ENCODE data around the gene RMDN3.
A peak's percentile ranks its signal among the peaks of the same experiment; 100 is the strongest.

Gene RMDN3

GRCh38 chr15:40755812-40756208, 756 bp upstream of the RMDN3 start:
- no peak overlapping the region for H3K9ac ChIP-seq (ENCODE audit: low read length)
- no peak overlapping the region for H3K27ac ChIP-seq (ENCODE audit: low read depth, low read length)
- H3K4me1 ChIP-seq (ENCODE audit: control insufficient read depth, insufficient read depth, low read length) = peaks cover 3% of the 10 kb centered on the region
- no peaks in the 10 kb centered on the region for H3K27me3 ChIP-seq (ENCODE audit: control insufficient read depth, insufficient read depth, low read length)
- peak overlapping the region; percentile 100 for H3K4me3 ChIP-seq (ENCODE audit: low read length)
- H3K36me3 ChIP-seq (ENCODE audit: control insufficient read depth, insufficient read depth, low read length) = peaks cover 6% of the 10 kb centered on the region

- H3K9ac ChIP-seq (ENCODE audit: low read length) = peak overlapping the region; percentile 84
Observed at GRCh38 chr15:40754574-40754882, 526 bp downstream of the RMDN3 start.

GRCh38 chr15:40751745-40752144, 3.3 kb downstream of the RMDN3 start:
- Histone ChIP-seq H3K27me3 (ENCODE audit: control insufficient read depth, insufficient read depth, low read length) (no peaks in the 10 kb centered on the region), H3K27ac (ENCODE audit: low read depth, low read length) (no peak overlapping the region), H3K36me3 (ENCODE audit: control insufficient read depth, insufficient read depth, low read length) (peaks cover 11% of the 10 kb centered on the region), H3K4me3 (ENCODE audit: low read length) (no peak overlapping the region), H3K4me1 (ENCODE audit: control insufficient read depth, insufficient read depth, low read length) (peaks cover 3% of the 10 kb centered on the region), H3K9ac (ENCODE audit: low read length) (no peak overlapping the region)

More at GRCh38 chr15:40754574-40754882, 526 bp downstream of the RMDN3 start:
- Histone ChIP-seq H3K4me1 (ENCODE audit: control insufficient read depth, insufficient read depth, low read length) (peaks cover 3% of the 10 kb centered on the region), H3K27me3 (ENCODE audit: control insufficient read depth, insufficient read depth, low read length) (no peaks in the 10 kb centered on the region), H3K4me3 (ENCODE audit: low read length) (peak overlapping the region; percentile 100), H3K36me3 (ENCODE audit: control insufficient read depth, insufficient read depth, low read length) (peaks cover 8% of the 10 kb centered on the region), H3K27ac (ENCODE audit: low read depth, low read length) (peak overlapping the region; percentile 67)

GRCh38 chr15:40750885-40751284, 4.2 kb downstream of the RMDN3 start:
- no peaks in the 10 kb centered on the region for H3K27me3 ChIP-seq (ENCODE audit: control insufficient read depth, insufficient read depth, low read length)
- H3K36me3 ChIP-seq (ENCODE audit: control insufficient read depth, insufficient read depth, low read length) = peaks cover 12% of the 10 kb centered on the region
- no peak overlapping the region for H3K9ac ChIP-seq (ENCODE audit: low read length)

GRCh38 chr15:40749151-40749630, 5.9 kb downstream of the RMDN3 start:
- Histone ChIP-seq H3K4me1 (ENCODE audit: control insufficient read depth, insufficient read depth, low read length) (peaks cover under 1% of the 10 kb centered on the region), H3K27me3 (ENCODE audit: control insufficient read depth, insufficient read depth, low read length) (no peaks in the 10 kb centered on the region), H3K9ac (ENCODE audit: low read length) (no peak overlapping the region), H3K4me3 (ENCODE audit: low read length) (no peak overlapping the region), H3K36me3 (ENCODE audit: control insufficient read depth, insufficient read depth, low read length) (peaks cover 23% of the 10 kb centered on the region), H3K27ac (ENCODE audit: low read depth, low read length) (no peak overlapping the region)

More at GRCh38 chr15:40750885-40751284, 4.2 kb downstream of the RMDN3 start:
- Histone ChIP-seq H3K4me3 (ENCODE audit: low read length) (no peak overlapping the region), H3K27ac (ENCODE audit: low read depth, low read length) (no peak overlapping the region), H3K4me1 (ENCODE audit: control insufficient read depth, insufficient read depth, low read length) (peaks cover 3% of the 10 kb centered on the region)

- Histone ChIP-seq H3K9ac (ENCODE audit: low read length) (no peak overlapping the region), H3K4me3 (ENCODE audit: low read length) (no peak overlapping the region), H3K4me1 (ENCODE audit: control insufficient read depth, insufficient read depth, low read length) (no peaks in the 10 kb centered on the region), H3K27ac (ENCODE audit: low read depth, low read length) (no peak overlapping the region), H3K27me3 (ENCODE audit: control insufficient read depth, insufficient read depth, low read length) (no peaks in the 10 kb centered on the region), H3K36me3 (ENCODE audit: control insufficient read depth, insufficient read depth, low read length) (peaks cover 30% of the 10 kb centered on the region)
Observed at GRCh38 chr15:40747685-40748631, 7.1 kb downstream of the RMDN3 start.

GRCh38 chr15:40746916-40747418, 8.1 kb downstream of the RMDN3 start:
- no peak overlapping the region for H3K27ac ChIP-seq (ENCODE audit: low read depth, low read length)
- H3K4me3 ChIP-seq (ENCODE audit: low read length) = no peak overlapping the region
- H3K4me1 ChIP-seq (ENCODE audit: control insufficient read depth, insufficient read depth, low read length) = no peaks in the 10 kb centered on the region
- no peaks in the 10 kb centered on the region for H3K27me3 ChIP-seq (ENCODE audit: control insufficient read depth, insufficient read depth, low read length)
- H3K9ac ChIP-seq (ENCODE audit: low read length) = no peak overlapping the region
- H3K36me3 ChIP-seq (ENCODE audit: control insufficient read depth, insufficient read depth, low read length) = peaks cover 28% of the 10 kb centered on the region

- H3K4me1 ChIP-seq (ENCODE audit: control insufficient read depth, insufficient read depth, low read length) = no peaks in the 10 kb centered on the region
- H3K27ac ChIP-seq (ENCODE audit: low read depth, low read length) = no peak overlapping the region
- H3K36me3 ChIP-seq (ENCODE audit: control insufficient read depth, insufficient read depth, low read length) = peaks cover 28% of the 10 kb centered on the region
- no peak overlapping the region for H3K9ac ChIP-seq (ENCODE audit: low read length)
- H3K27me3 ChIP-seq (ENCODE audit: control insufficient read depth, insufficient read depth, low read length) = no peaks in the 10 kb centered on the region
- H3K4me3 ChIP-seq (ENCODE audit: low read length) = no peak overlapping the region
Observed at GRCh38 chr15:40744815-40745152, 10.3 kb downstream of the RMDN3 start.

- Histone ChIP-seq H3K4me1 (ENCODE audit: control insufficient read depth, insufficient read depth, low read length) (no peaks in the 10 kb centered on the region), H3K9ac (ENCODE audit: low read length) (no peak overlapping the region), H3K27me3 (ENCODE audit: control insufficient read depth, insufficient read depth, low read length) (no peaks in the 10 kb centered on the region), H3K36me3 (ENCODE audit: control insufficient read depth, insufficient read depth, low read length) (peaks cover 26% of the 10 kb centered on the region), H3K27ac (ENCODE audit: low read depth, low read length) (no peak overlapping the region), H3K4me3 (ENCODE audit: low read length) (no peak overlapping the region)
Observed at GRCh38 chr15:40743921-40744814, 10.9 kb downstream of the RMDN3 start.

GRCh38 chr15:40743485-40743901, 11.6 kb downstream of the RMDN3 start:
- no peak overlapping the region for H3K27ac ChIP-seq (ENCODE audit: low read depth, low read length)
- no peak overlapping the region for H3K4me3 ChIP-seq (ENCODE audit: low read length)
- H3K4me1 ChIP-seq (ENCODE audit: control insufficient read depth, insufficient read depth, low read length) = no peaks in the 10 kb centered on the region
- H3K27me3 ChIP-seq (ENCODE audit: control insufficient read depth, insufficient read depth, low read length) = no peaks in the 10 kb centered on the region
- peaks cover 26% of the 10 kb centered on the region for H3K36me3 ChIP-seq (ENCODE audit: control insufficient read depth, insufficient read depth, low read length)
- H3K9ac ChIP-seq (ENCODE audit: low read length) = no peak overlapping the region

GRCh38 chr15:40739854-40740253, 15.2 kb downstream of the RMDN3 start:
- H3K9ac ChIP-seq (ENCODE audit: low read length) = no peak overlapping the region
- H3K4me3 ChIP-seq (ENCODE audit: low read length) = no peak overlapping the region
- no peak overlapping the region for H3K27ac ChIP-seq (ENCODE audit: low read depth, low read length)
- H3K4me1 ChIP-seq (ENCODE audit: control insufficient read depth, insufficient read depth, low read length) = no peaks in the 10 kb centered on the region
- H3K27me3 ChIP-seq (ENCODE audit: control insufficient read depth, insufficient read depth, low read length) = no peaks in the 10 kb centered on the region
- peaks cover 27% of the 10 kb centered on the region for H3K36me3 ChIP-seq (ENCODE audit: control insufficient read depth, insufficient read depth, low read length)

GRCh38 chr15:40739047-40739446, 16.0 kb downstream of the RMDN3 start:
- peaks cover 22% of the 10 kb centered on the region for H3K36me3 ChIP-seq (ENCODE audit: control insufficient read depth, insufficient read depth, low read length)
- H3K9ac ChIP-seq (ENCODE audit: low read length) = no peak overlapping the region
- no peak overlapping the region for H3K4me3 ChIP-seq (ENCODE audit: low read length)

More at GRCh38 chr15:40739047-40739446, 16.0 kb downstream of the RMDN3 start:
- Histone ChIP-seq H3K27me3 (ENCODE audit: control insufficient read depth, insufficient read depth, low read length) (no peaks in the 10 kb centered on the region), H3K27ac (ENCODE audit: low read depth, low read length) (no peak overlapping the region), H3K4me1 (ENCODE audit: control insufficient read depth, insufficient read depth, low read length) (no peaks in the 10 kb centered on the region)

All from rectal smooth muscle tissue (tissue), 1 donor.